Psoas muscle (tissue), 8 donors: Measurements from ENCODE around the gene PRDM2. TPM values are rescaled to one million over a fixed set of nuclear protein-coding genes. Genes with fewer than 3 reads are reported as not detected.

Source experiments
- ATAC-seq, 4 donors: fragments of 200-7000 bp; cut with Tn5 transposase; one replicate each; pipeline ENCODE4 v1.9.1; 2020; ENCODE audit warnings: moderate library complexity in 3 of 4, mild to moderate bottlenecking in 2 of 4
- DNase-seq, 2 donors: peaks; one replicate each; pipeline ENCODE4 v3.0.0-alpha.2; 2020
- H3K27ac ChIP-seq: fragments of 200-600 bp; one replicate; pipeline ENCODE4 v1.8.0; 2022
- H3K27me3 ChIP-seq, 3 donors: fragments of 200-600 bp in 1 of 3; one replicate each; pipeline versions ENCODE4 v1.6.1 to v1.8.0; 2013 to 2022; ENCODE audit warnings: low read length in 2 of 3, mild to moderate bottlenecking in 2 of 3, moderate library complexity in 1 of 3; ENCODE audit not compliant: insufficient read depth in 3 of 3
- H3K36me3 ChIP-seq, 2 donors: fragments of 200-600 bp in 1 of 2; one replicate each; pipeline versions ENCODE4 v1.6.1 to v1.8.0; 2013 to 2022; ENCODE audit warnings: low read depth in 1 of 2, mild to moderate bottlenecking in 1 of 2, moderate library complexity in 1 of 2; ENCODE audit not compliant: insufficient read depth in 1 of 2
- H3K4me1 ChIP-seq: fragments of 200-600 bp; one replicate; pipeline ENCODE4 v1.8.0; 2022
- H3K4me3 ChIP-seq: fragments of 200-600 bp; one replicate; pipeline ENCODE4 v1.8.0; 2022; ENCODE audit warnings: mild to moderate bottlenecking
- H3K9me3 ChIP-seq: fragments of 200-600 bp; one replicate; pipeline ENCODE4 v1.8.0; 2022
- CTCF ChIP-seq: fragments of 200-600 bp; IDR thresholded peaks from one replicate; pipeline ENCODE4 v1.8.0; 2022; ENCODE audit warnings: antibody characterized with exemption
- WGBS, 3 donors: extraction: QIAGEN DNeasy Blood & Tissue Kit; methylation state at CpG; one replicate each; pipeline versions ENCODE4 v1.1.6 to v1.1.7; 2013; 5-methylcytosine and 5-hydroxymethylcytosine counted together
- intact Hi-C, 2 donors: fragments of 100-400 bp; cut with DNase I; formaldehyde crosslinking; loops; one replicate each; pipeline versions ENCODE4 v1.11.0 to v1.14.2; 2022
- polyA plus RNA-seq, 3 donors: library from polyadenylated mRNA; stranded (reverse); fragments of 200-250 nt; gene quantifications; one replicate each; pipeline ENCODE4 v1.2.3, GENCODE V29; 2013
- total RNA-seq, 4 donors: library from RNA; stranded (reverse); fragmentation: NEBNext Ultra II Directional in 2 of 4; extraction: Animal tissue kit (Norgen Biotek cat#: 25700) in 2 of 4; gene quantifications; one replicate each; pipeline versions ENCODE4 v1.2.1 to v1.2.4, GENCODE V29; 2021 to 2023
- donor health status: healthy with polysubstance abuse.
- donor health status: DM: no; HTN: no; CAD: no; lungs with moderate emphysema.
- donor health status: Bipolar disorder and iron deficiency.
- donor health status: healthy.
- donor health status: DM: yes; HTN: yes; CAD: no.
- donor health status: DM: no; HTN: no; CAD: no.
- donor health status: DM: no; HTN: no; CAD: no.
- donor health status: DM: yes; HTN: yes; CAD: no.

The PRDM2 gene
- total and polyA plus RNA-seq, 7 donors, result 12.1 to 84.3 (median 44.3) TPM

- intact Hi-C loops, result no loop called here
- no peak for ATAC-seq
- TF ChIP-seq CTCF, result no peak
These were observed 105.4 kb downstream of the PRDM2 start for GRCh38 chr1:13805431-13805830.

GRCh38 chr1:13806108-13806507 lies 106.1 kb downstream of the PRDM2 start:
- no peak for TF ChIP-seq CTCF
- H3K36me3 ChIP-seq, result no peaks in the 10 kb centered on the region
- peaks cover 13% of the 10 kb centered on the region for H3K4me1 ChIP-seq
- no peak overlapping the region for H3K27ac ChIP-seq
- ATAC-seq (no peak), DNase-seq (no peak)
- H3K4me3 ChIP-seq, result no peak overlapping the region
- intact Hi-C loops, result no loop called here
- no peaks in the 10 kb centered on the region for H3K9me3 ChIP-seq
- WGBS, 3 donors, result 90 to 96% (median 95%) methylated on average over 13 of the region's 13 CpGs
- H3K27me3 ChIP-seq, result no peaks in the 10 kb centered on the region

More at GRCh38 chr1:13805431-13805830, 105.4 kb downstream of the PRDM2 start:
- Histone ChIP-seq H3K36me3 (no peaks in the 10 kb centered on the region), H3K4me3 (no peak overlapping the region), H3K9me3 (no peaks in the 10 kb centered on the region), H3K27ac (no peak overlapping the region), H3K4me1 (peaks cover 20% of the 10 kb centered on the region), H3K27me3 (no peaks in the 10 kb centered on the region)
- DNase-seq, result no peak
- 86 to 88% (median 87%) methylated on average over 5 of the region's 5 CpGs for WGBS, 3 donors

- intact Hi-C loops, result no loop called here
- H3K27ac ChIP-seq, result no peak overlapping the region
- H3K4me3 ChIP-seq, result no peak overlapping the region
- H3K9me3 ChIP-seq, result no peaks in the 10 kb centered on the region
- no peak for ATAC-seq
- no peaks in the 10 kb centered on the region for H3K27me3 ChIP-seq
- WGBS, 3 donors, result 74% methylated on average over 7 of the region's 7 CpGs
- no peaks in the 10 kb centered on the region for H3K36me3 ChIP-seq
- no peak for TF ChIP-seq CTCF
- peaks cover 5% of the 10 kb centered on the region for H3K4me1 ChIP-seq
- no peak for DNase-seq
These were observed 107.2 kb downstream of the PRDM2 start for GRCh38 chr1:13807209-13807608.

- TF ChIP-seq CTCF, result no peak
- Histone ChIP-seq H3K27me3 (no peaks in the 10 kb centered on the region), H3K27ac (no peak overlapping the region), H3K4me1 (peaks cover 5% of the 10 kb centered on the region), H3K4me3 (no peak overlapping the region), H3K9me3 (no peaks in the 10 kb centered on the region), H3K36me3 (no peaks in the 10 kb centered on the region)
- peak; percentile 59 to 86 for DNase-seq
- WGBS, 3 donors, result 70 to 76% (median 73%) methylated on average over 7 of the region's 7 CpGs
- intact Hi-C loops, result no loop called here
- peak in 2 of 4 donors; percentile 47 to 53 for ATAC-seq
These were observed 108.7 kb downstream of the PRDM2 start for GRCh38 chr1:13808729-13809131.

- Histone ChIP-seq H3K4me1 (peaks cover 5% of the 10 kb centered on the region), H3K4me3 (no peak overlapping the region), H3K27ac (no peak overlapping the region), H3K27me3 (no peaks in the 10 kb centered on the region), H3K36me3 (no peaks in the 10 kb centered on the region), H3K9me3 (no peaks in the 10 kb centered on the region)
- intact Hi-C loops, result loop anchor here (5.0 kb wide), 1 partner anchor 142 kb away; no protein-coding TSS in a partner anchor
- TF ChIP-seq CTCF, result no peak
- ATAC-seq (peak in 2 of 4 donors; percentile 47 to 51), DNase-seq (no peak)
- WGBS, 3 donors, result 71 to 86% (median 77%) methylated on average over 15 of the region's 15 CpGs
These were observed 109.6 kb downstream of the PRDM2 start for GRCh38 chr1:13809461-13810159.
